A673 (cell line): ENCODE measurements around the gene RPS6KA5.

Experiments used
- CTCF ChIP-seq: fragments of 300-800, 200-600 bp; sonication (generic); conservative IDR thresholded peaks from 2 replicates; pipeline ENCODE4 v1.5.1; 2017; ENCODE audit warnings: low read depth, mild to moderate bottlenecking, antibody characterized with exemption, low read length, moderate library complexity, mixed read lengths
- EZH2 ChIP-seq: fragments of 200-600 bp; sonication (generic); IDR thresholded peaks from 2 replicates; pipeline ENCODE4 v1.6.1; 2017; ENCODE audit warnings: borderline replicate concordance, low read depth, mild to moderate bottlenecking, mixed read lengths, antibody characterized with exemption, low read length; ENCODE audit not compliant: poor library complexity, severe bottlenecking

- TF ChIP-seq CTCF (no peak), EZH2 (no peak)
These were observed 239.5 kb downstream of the RPS6KA5 start for GRCh38 chr14:90820958-90821357.
